Vagina (tissue), 2 donors: Measurements from ENCODE around the gene RNU5B-1.

Source experiments
- POLR2A ChIP-seq, 2 donors: fragments of 450-650 bp; IDR thresholded peaks; one replicate each; pipeline ENCODE4 v1.6.1; 2017; ENCODE audit warnings: antibody characterized with exemption in 2 of 2, mild to moderate bottlenecking in 2 of 2, moderate library complexity in 2 of 2
- POLR2AphosphoS5 ChIP-seq, 2 donors: sonication (generic); formaldehyde crosslinking; IDR thresholded peaks; one replicate each; pipeline ENCODE4 v1.9.0; 2017; ENCODE audit warnings: antibody characterized with exemption in 2 of 2, mild to moderate bottlenecking in 2 of 2, low read depth in 1 of 2; ENCODE audit not compliant: insufficient read depth in 1 of 2
- TF ChIP-seq, protein P1 (sequence below), 3 experiments: fragments of 450-650 bp in 2 of 3; fragments of 200-600 bp in 1 of 3; sonication (generic) in 1 of 3; IDR thresholded peaks; one replicate each; pipeline ENCODE4 v1.5.1; 2017 to 2019; ENCODE audit warnings: antibody characterized with exemption in 3 of 3, mild to moderate bottlenecking in 2 of 3, moderate library complexity in 2 of 3

DNA sequence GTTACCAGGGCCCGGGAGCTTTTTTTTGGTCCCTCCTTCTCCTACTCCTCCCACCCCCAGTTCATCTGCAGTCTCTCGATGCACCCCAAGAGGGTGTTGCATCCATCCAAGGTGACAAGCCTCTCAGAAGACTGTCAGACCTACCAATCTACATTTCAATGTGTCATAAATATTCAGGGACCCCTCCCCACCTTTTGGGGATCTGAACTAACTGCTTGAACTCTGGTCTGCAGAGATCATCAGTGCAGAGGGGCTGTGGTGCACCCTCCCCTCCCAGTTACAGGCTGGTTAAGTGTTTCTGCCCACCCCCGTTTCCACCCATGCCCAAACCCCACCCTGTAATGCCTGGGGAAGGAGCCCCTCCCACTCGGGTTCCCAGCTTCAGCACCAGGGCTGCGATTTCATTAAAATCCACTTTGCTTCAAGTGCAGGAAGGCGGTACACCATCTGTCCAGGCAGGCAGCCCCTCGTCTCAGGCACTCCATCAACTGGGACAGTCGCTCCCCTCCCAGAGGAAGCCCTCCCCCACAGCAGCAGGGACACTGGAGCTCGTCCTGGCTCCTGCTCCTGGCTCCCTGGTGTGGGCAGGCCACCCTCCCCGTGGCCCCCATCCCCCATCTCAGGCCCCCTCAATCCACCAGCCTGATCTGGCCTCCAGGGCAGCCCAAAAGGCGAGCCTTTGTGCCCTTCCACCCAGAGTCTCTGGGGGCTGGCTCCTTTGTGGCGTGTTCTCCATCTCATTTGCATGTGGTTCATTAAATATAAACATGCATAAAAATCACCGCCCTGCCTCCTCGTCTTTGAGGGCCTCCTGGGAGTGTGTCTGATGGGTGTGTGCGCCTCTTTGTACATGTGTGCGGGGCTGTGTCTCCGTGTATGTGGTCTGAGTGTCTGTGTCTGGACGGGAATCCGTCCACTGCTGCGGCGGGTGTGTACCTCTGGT is 32.3 kb downstream of the RNU5B-1 start:
- TF ChIP-seq POLR2AphosphoS5 (IDR thresholded peaks at IDR 0.05; ENCODE audit: insufficient read depth in 1 of 2, low read depth in 1 of 2): no peak
- TF ChIP-seq, protein P1, sequence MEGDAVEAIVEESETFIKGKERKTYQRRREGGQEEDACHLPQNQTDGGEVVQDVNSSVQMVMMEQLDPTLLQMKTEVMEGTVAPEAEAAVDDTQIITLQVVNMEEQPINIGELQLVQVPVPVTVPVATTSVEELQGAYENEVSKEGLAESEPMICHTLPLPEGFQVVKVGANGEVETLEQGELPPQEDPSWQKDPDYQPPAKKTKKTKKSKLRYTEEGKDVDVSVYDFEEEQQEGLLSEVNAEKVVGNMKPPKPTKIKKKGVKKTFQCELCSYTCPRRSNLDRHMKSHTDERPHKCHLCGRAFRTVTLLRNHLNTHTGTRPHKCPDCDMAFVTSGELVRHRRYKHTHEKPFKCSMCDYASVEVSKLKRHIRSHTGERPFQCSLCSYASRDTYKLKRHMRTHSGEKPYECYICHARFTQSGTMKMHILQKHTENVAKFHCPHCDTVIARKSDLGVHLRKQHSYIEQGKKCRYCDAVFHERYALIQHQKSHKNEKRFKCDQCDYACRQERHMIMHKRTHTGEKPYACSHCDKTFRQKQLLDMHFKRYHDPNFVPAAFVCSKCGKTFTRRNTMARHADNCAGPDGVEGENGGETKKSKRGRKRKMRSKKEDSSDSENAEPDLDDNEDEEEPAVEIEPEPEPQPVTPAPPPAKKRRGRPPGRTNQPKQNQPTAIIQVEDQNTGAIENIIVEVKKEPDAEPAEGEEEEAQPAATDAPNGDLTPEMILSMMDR (IDR thresholded peaks at IDR 0.05): no peak
- no peak for TF ChIP-seq POLR2A (IDR thresholded peaks at IDR 0.05)
